Panc1 (cell line): Measurements from ENCODE around the gene CEPT1.

ENCODE experiments used
- CTCF ChIP-seq: fragments of 450-650 bp; IDR thresholded peaks from 2 replicates; pipeline ENCODE4 v1.5.1; 2017; ENCODE audit warnings: mild to moderate bottlenecking
- POLR2AphosphoS5 ChIP-seq: IDR thresholded peaks from 2 replicates; pipeline ENCODE4 v1.6.1; 2012; ENCODE audit warnings: mild to moderate bottlenecking, low read depth, low read length, moderate library complexity
- REST ChIP-seq, 2 experiments: IDR thresholded peaks; 2 replicates each; pipeline ENCODE4 v1.6.1; 2011 to 2012; ENCODE audit warnings: low read depth in 2 of 2, control low read depth in 1 of 2, low read length in 1 of 2, mild to moderate bottlenecking in 1 of 2, moderate library complexity in 1 of 2; ENCODE audit not compliant: insufficient read depth in 1 of 2

GRCh38 chr1:111157431-111157830 is 17.4 kb downstream of the CEPT1 start:
- TF ChIP-seq REST (IDR thresholded peaks at IDR 0.05; ENCODE audit: insufficient read depth in 1 of 2, low read depth in 2 of 2, low read length in 1 of 2): no peak
- no peak for TF ChIP-seq CTCF
- TF ChIP-seq POLR2AphosphoS5: no peak
